K562 (cell line): Measurements from ENCODE around the gene FAM171A2. TPM values are rescaled to one million over a fixed set of nuclear protein-coding genes. Genes with fewer than 3 reads are reported as not detected.

Experiments
- ATAC-seq: fragments of 200-7000 bp; cut with Tn5 transposase; 3 replicates; pipeline ENCODE4 v1.9.1; 2020; ENCODE audit warnings: moderate library complexity
- BruUV-seq: library from RNA; stranded (reverse); fragments of 400-500 nt; replicated peaks from 2 replicates; lab custom pipeline; 2021; lab: Mats Ljungman, UMichigan
- CTCF ChIA-PET: fragments of 300-600 bp; formaldehyde crosslinking; extraction: SDS; loops from one replicate; lab custom pipeline; 2021; ENCODE audit warnings: low intra/inter-chr PET ratio; lab: Yijun Ruan, JAX
- POLR2A ChIA-PET: fragments of 300-600, 350-650 bp; sonication (Branson Sonifier 250); formaldehyde crosslinking; extraction: SDS; loops from one replicate; lab custom pipeline; 2021; ENCODE audit warnings: antibody characterized with exemption, inconsistent platforms; lab: Yijun Ruan, JAX
- DNase-seq, 4 experiments: peaks; one replicate each; pipeline versions ENCODE4 v3.0.0 to v3.0.0-alpha.2; 2011 to 2018; ENCODE audit warnings: low spot score in 3 of 4, mixed read lengths in 3 of 4; ENCODE audit errors: extremely low read depth in 1 of 4
- FAIRE-seq: peaks from 2 replicates; lab custom pipeline; 2011; peaks lifted over from hg19 to GRCh38; lab: Jason Lieb, UNC
- H2AFZ ChIP-seq: 2 replicates; pipeline ENCODE4 v1.6.0; 2011; ENCODE audit warnings: low read depth, low read length, control low read depth, inconsistent platforms
- H3K27ac ChIP-seq: fragments of 200-600 bp; 3 replicates; pipeline ENCODE4 v1.8.0; 2011; ENCODE audit warnings: low read depth, mild to moderate bottlenecking, control low read depth, inconsistent platforms, low read length, moderate library complexity, mixed read lengths; ENCODE audit errors: extremely low read depth
- H3K27me3 ChIP-seq, 2 experiments: fragments of 300-600 bp in 1 of 2; 2 replicates in 1 of 2; 3 replicates in 1 of 2; pipeline versions ENCODE4 v1.6.0 to v1.8.0; 2011; ENCODE audit warnings: inconsistent platforms in 2 of 2, low read length in 2 of 2, mild to moderate bottlenecking in 1 of 2, mixed read lengths in 1 of 2, moderate library complexity in 1 of 2; ENCODE audit not compliant: control insufficient read depth in 2 of 2, insufficient read depth in 2 of 2
- H3K36me3 ChIP-seq: fragments of 300-600 bp; 3 replicates; pipeline ENCODE4 v1.8.0; 2011; ENCODE audit warnings: mild to moderate bottlenecking, low read length, inconsistent platforms; ENCODE audit not compliant: control insufficient read depth, insufficient read depth
- H3K4me1 ChIP-seq, 2 experiments: fragments of 200-600 bp in 1 of 2; replicated peaks in 1 of 2; 2 replicates in 1 of 2; 3 replicates in 1 of 2; pipeline versions ENCODE4 v1.5.1 to v1.8.0; 2011; ENCODE audit warnings: inconsistent platforms in 2 of 2, low read length in 2 of 2, mild to moderate bottlenecking in 1 of 2, mixed read lengths in 1 of 2, moderate library complexity in 1 of 2; ENCODE audit not compliant: control insufficient read depth in 2 of 2, insufficient read depth in 2 of 2
- H3K4me2 ChIP-seq: 2 replicates; pipeline ENCODE4 v1.6.1; 2011; ENCODE audit warnings: low read length, control low read depth, inconsistent platforms, mixed read lengths; ENCODE audit not compliant: insufficient read depth
- H3K4me3 ChIP-seq: fragments of 200-600 bp; sonication (generic), shearing (Covaris generic); 2 replicates; pipeline ENCODE4 v1.5.1; 2016; ENCODE audit warnings: control low read depth, inconsistent platforms
- H3K79me2 ChIP-seq: fragments of 200-600 bp; 3 replicates; pipeline ENCODE4 v1.8.0; 2011; ENCODE audit warnings: low read length, inconsistent platforms; ENCODE audit not compliant: control insufficient read depth, insufficient read depth
- H3K9ac ChIP-seq, 2 experiments: 2 replicates each; pipeline versions ENCODE4 v1.6.0 to v1.6.1; 2011; ENCODE audit warnings: low read depth in 2 of 2, low read length in 2 of 2, control low read depth in 1 of 2, inconsistent platforms in 1 of 2, mild to moderate bottlenecking in 1 of 2, mixed read lengths in 1 of 2; ENCODE audit not compliant: insufficient read depth in 1 of 2
- H3K9me1 ChIP-seq: one replicate; pipeline ENCODE4 v1.6.0; 2011; ENCODE audit warnings: inconsistent platforms, mild to moderate bottlenecking, low read length, moderate library complexity; ENCODE audit not compliant: control insufficient read depth, insufficient read depth
- H3K9me3 ChIP-seq: replicated peaks from 2 replicates; pipeline ENCODE4 v1.5.1; 2011; ENCODE audit warnings: low read depth, low read length, inconsistent platforms; ENCODE audit not compliant: control insufficient read depth, insufficient read depth
- H4K20me1 ChIP-seq: replicated peaks from 2 replicates; pipeline ENCODE4 v1.6.1; 2011; ENCODE audit warnings: low read length, inconsistent platforms, mixed read lengths; ENCODE audit not compliant: control insufficient read depth, insufficient read depth
- CEBPB ChIP-seq: fragments of 450-650 bp; IDR thresholded peaks from 2 replicates; pipeline ENCODE4 v1.6.1; 2016; ENCODE audit warnings: missing genetic modification characterization, missing compliant biosample characterization
- KLF13 ChIP-seq: fragments of 450-650 bp; IDR thresholded peaks from 2 replicates; pipeline ENCODE4 v1.6.1; 2016; ENCODE audit warnings: missing genetic modification characterization, low read depth, mild to moderate bottlenecking, missing compliant biosample characterization, moderate library complexity, borderline replicate concordance
- NFIC ChIP-seq: fragments of 450-650 bp; IDR thresholded peaks from 2 replicates; pipeline ENCODE4 v1.6.1; 2017; ENCODE audit warnings: mild to moderate bottlenecking, inconsistent platforms
- THRA ChIP-seq: fragments of 450-650 bp; IDR thresholded peaks from 2 replicates; pipeline ENCODE4 v1.6.1; 2017; ENCODE audit warnings: mild to moderate bottlenecking, moderate library complexity
- ZNF740 ChIP-seq, 3 experiments: fragments of 200-800 bp in 1 of 3; sonication (Bioruptor generic) in 1 of 3; sonication (generic) in 1 of 3; formaldehyde crosslinking in 1 of 3; IDR thresholded peaks; 2 replicates each; pipeline versions ENCODE4 v1.6.1 to v1.8.0; 2016 to 2022; ENCODE audit warnings: mild to moderate bottlenecking in 2 of 3, missing compliant biosample characterization in 2 of 3, missing genetic modification characterization in 2 of 3, missing genetic modification reagents in 1 of 3
- WGBS: fragments of 100-300 bp; shearing (Covaris generic); methylation state at CpG from one replicate; pipeline ENCODE4 v1.1.6; 2016; ENCODE audit warnings: low coverage, mixed read lengths; ENCODE audit not compliant: insufficient coverage; ENCODE audit errors: missing lambda C conversion rate; 5-methylcytosine and 5-hydroxymethylcytosine counted together
- in situ Hi-C: fragments of 300-500 bp; cut with MboI; formaldehyde crosslinking; loops from 4 replicates; pipeline ENCODE4 v1.15.0; 2018; ENCODE audit warnings: inconsistent platforms, mixed read lengths
- intact Hi-C: fragments of 100-400 bp; cut with micrococcal nuclease; formaldehyde crosslinking; loops from 2 replicates; pipeline ENCODE4 v1.14.2; 2022
- polyA plus RNA-seq, 8 experiments: library from polyadenylated mRNA; depleted of rRNA in 4 of 8; stranded (reverse) in 5 of 8; unstranded in 3 of 8; fragments of >200 nt; fragmentation: Nextera tagmentation in 2 of 8; fragmentation: Illumina TruSeq in 1 of 8; extraction: Ambion mirVana in 2 of 8; extraction: Trizol in 1 of 8; gene quantifications; 2 replicates each; pipeline versions ENCODE4 v1.2.1 to v1.2.3, GENCODE V29; 2011 to 2014; ENCODE audit warnings: inconsistent platforms in 1 of 8, missing spikeins in 1 of 8
- total RNA-seq, 7 experiments: library from RNA; depleted of rRNA in 6 of 7; stranded (reverse); fragments of >200 nt in 6 of 7; fragmentation: Illumina TruSeq in 2 of 7; extraction: Trizol in 2 of 7; gene quantifications; 2 replicates each; pipeline versions ENCODE4 v1.2.1 to v1.2.3, GENCODE V29; 2011 to 2021; ENCODE audit warnings: low replicate concordance in 1 of 7

FAM171A2 gene
- total and polyA plus RNA-seq, 9 of the 15 experiments (the other 6 are each of a cell fraction or from before 2014, with no cell fraction given), result 0.10 to 10.2 (median 2.0) TPM; not detected in 1

- H3K9ac ChIP-seq, result no peak overlapping the region
- H3K27me3 ChIP-seq, result peaks cover 3 to 38% of the 10 kb centered on the region in 2 experiments; a peak in 4 of 5 replicates
- BruUV-seq, result no TSS peak
- FAIRE-seq (no peak), ATAC-seq (no peak), DNase-seq (peak in 1 of 4 experiments; percentile 6)
- intact Hi-C loops, result no loop called here
- POLR2A ChIA-PET, result interaction anchor here (0.5 to 0.6 kb wide), 2 partner anchors 18 to 34 kb away, joined by 3 read pairs; no protein-coding TSS in a partner anchor
- H3K9me3 ChIP-seq, result no peaks in the 10 kb centered on the region
- no peak overlapping the region for H3K27ac ChIP-seq
- WGBS, result 37% methylated on average over 7 of the region's 11 CpGs
- in situ Hi-C loops, result no loop called here
- H3K36me3 ChIP-seq, result peaks cover 9% of the 10 kb centered on the region; the same call in 2 of the 3 replicates
- H3K4me1 ChIP-seq, result peaks cover 5 to 44% of the 10 kb centered on the region in 2 experiments; a peak in 3 of 5 replicates
- H2AFZ ChIP-seq, result no peak overlapping the region
- H3K4me3 ChIP-seq, result no peak overlapping the region
- peaks cover 6% of the 10 kb centered on the region for H3K9me1 ChIP-seq
- H4K20me1 ChIP-seq, result peaks cover 8% of the 10 kb centered on the region; the same call in 1 of the 2 replicates
- TF ChIP-seq KLF13 (no peak), THRA (no peak), CEBPB (tag) (no peak), ZNF740 (CRISPR knock-in tag; IDR thresholded peaks at IDR 0.05) (0 out of 2 replicates have a peak, but pooled peaks have one; percentile 18), ZNF740 (tag; IDR thresholded peaks at IDR 0.05) (no peak), NFIC (peak; percentile 16; the same call in 1 of the 2 replicates)
- H3K79me2 ChIP-seq, result no peaks in the 10 kb centered on the region
- CTCF ChIA-PET, result no interaction called here
- no peak overlapping the region for H3K4me2 ChIP-seq
Measured at GRCh38 chr17:44314524-44314868, 49.2 kb downstream of the FAM171A2 start.
